ENCODE measurements around the gene SRD5A1. TPM values are rescaled to one million over a fixed set of nuclear protein-coding genes. Genes with fewer than 3 reads are reported as not detected.

SRD5A1 gene, protein sequence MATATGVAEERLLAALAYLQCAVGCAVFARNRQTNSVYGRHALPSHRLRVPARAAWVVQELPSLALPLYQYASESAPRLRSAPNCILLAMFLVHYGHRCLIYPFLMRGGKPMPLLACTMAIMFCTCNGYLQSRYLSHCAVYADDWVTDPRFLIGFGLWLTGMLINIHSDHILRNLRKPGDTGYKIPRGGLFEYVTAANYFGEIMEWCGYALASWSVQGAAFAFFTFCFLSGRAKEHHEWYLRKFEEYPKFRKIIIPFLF
- 4.4 and 5.6 TPM in 2 replicates for total RNA-seq

DNA sequence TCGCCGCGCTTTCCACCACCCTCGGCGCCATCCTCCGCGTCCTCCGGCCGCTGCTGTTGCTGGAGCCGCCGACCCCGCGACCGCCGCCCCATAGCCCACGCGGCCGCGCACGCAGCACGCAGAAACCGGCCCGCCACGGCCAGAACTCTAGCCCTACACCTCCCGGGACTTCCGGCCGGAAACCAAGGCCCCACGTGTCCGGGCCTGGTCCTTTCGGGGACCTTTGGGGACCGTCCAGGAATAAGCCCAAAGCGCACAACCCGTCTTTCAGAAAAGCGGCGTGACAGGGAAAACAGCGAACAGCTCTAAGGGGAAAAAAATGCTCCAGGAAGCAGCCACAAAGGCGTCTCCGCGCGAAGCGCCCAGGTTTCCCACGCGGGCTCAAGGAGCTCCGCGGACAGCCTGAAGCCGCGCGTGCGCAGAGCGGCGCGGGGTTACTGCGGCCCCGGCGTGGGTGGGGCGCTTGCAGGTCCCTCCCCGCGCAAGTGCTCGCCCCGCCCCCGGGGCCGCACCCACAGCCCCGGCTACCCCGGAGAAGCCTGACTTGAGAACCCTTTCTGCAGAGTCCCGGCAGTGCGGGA, at the start of gene SRD5A1, which contains the start of gene NSUN2:
SRD5A1 (plus strand) TSS at position 553 of the 581 bp plus-strand sequence. CDS start 137 bp downstream, outside the sequence.
NSUN2 (minus strand) TSS at position 157 of the 581 bp plus-strand sequence; CDS start at position 92, 65 bp downstream.

DNA sequence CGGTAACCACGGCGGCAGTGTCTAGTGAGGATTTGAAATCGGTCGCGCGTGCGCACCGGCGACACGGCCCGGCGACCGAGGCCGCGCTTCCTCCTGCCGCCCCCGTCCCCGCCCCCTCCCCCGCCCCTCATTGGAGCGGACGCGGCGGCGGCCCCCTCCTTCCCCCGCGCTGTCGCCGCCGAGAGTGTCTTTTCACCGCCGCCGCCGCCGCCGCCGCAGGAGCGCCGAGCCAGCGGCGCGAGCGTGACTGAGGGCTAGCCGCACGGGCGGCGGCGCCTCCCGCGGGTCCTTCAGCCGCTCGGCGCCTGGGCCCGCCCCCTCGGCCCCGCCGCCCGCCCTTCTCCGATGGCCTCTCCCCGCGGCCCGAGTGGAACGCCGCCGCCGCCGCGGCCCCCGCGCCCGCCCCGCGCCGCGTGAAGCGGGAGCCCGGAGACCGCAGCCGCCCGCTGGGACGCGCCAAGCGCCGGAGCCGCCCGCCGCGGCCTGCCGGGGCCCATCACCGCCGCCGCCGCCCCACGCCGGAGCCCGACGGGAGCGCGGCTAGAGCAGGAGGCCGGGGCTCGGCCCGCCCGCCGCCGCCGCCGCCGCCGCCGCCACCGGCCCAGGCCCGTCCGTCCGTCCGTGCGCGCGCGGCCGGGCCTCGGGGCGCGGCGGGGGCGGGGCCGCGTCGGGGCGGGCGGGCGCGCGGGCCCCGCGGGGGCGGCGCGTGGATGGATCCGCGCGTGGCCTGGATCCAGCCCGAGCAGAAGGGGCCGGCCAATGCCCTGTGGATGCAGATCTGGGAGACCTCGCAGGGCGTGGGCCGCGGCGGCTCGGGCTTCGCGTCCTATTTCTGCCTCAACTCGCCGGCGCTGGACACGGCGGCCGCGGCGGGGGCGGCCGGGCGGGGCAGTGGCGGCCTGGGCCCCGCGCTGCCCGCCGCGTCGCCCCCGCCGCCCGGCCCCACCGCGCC, 80.3 kb downstream of the SRD5A1 start, which contains the start of gene TENT4A:
TENT4A (plus strand) TSS at position 159 of the 952 bp plus-strand sequence; CDS start at position 711, 552 bp downstream.

Other genes with a start within 250 kb of the SRD5A1 start
- 0.65 and 0.86 TPM in 2 replicates for gene UBE2QL1, start 184.6 kb upstream of the SRD5A1 start, total RNA-seq
- 46.3 and 55.6 TPM in 2 replicates for gene NSUN2, start 396 bp upstream of the SRD5A1 start, total RNA-seq
- gene TENT4A, start 80.0 kb downstream of the SRD5A1 start, total RNA-seq, result 7.8 and 8.5 TPM in 2 replicates

Data from dermis lymphatic vessel endothelial cell (primary cell).